MG63 (cell line): ENCODE results near the gene ACVR2A. TPM values are rescaled to one million over a fixed set of nuclear protein-coding genes. Genes with fewer than 3 reads are reported as not detected.

Experiments
- DNase-seq: peaks from one replicate; pipeline ENCODE4 v3.0.0-alpha.2; 2020
- H3K27me3 ChIP-seq: fragments of 250-450 bp; sonication (Bioruptor Pico); 2 replicates; pipeline ENCODE4 v1.5.1; 2020; ENCODE audit warnings: mild to moderate bottlenecking, moderate library complexity
- H3K36me3 ChIP-seq: fragments of 250-450 bp; sonication (Bioruptor Pico); 2 replicates; pipeline ENCODE4 v1.5.1; 2020; ENCODE audit warnings: mild to moderate bottlenecking, moderate library complexity
- H3K4me3 ChIP-seq: fragments of 250-450 bp; sonication (Bioruptor Pico); 2 replicates; pipeline ENCODE4 v1.5.1; 2020; ENCODE audit warnings: mild to moderate bottlenecking, moderate library complexity
- H3K9me3 ChIP-seq: fragments of 250-450 bp; sonication (Bioruptor Pico); 2 replicates; pipeline ENCODE4 v1.5.1; 2020; ENCODE audit warnings: mild to moderate bottlenecking, moderate library complexity
- total RNA-seq: library from RNA; depleted of rRNA; stranded (reverse); fragments of >200 nt; shearing (Covaris generic); gene quantifications from 2 replicates; pipeline ENCODE4 v1.2.3, GENCODE V29; 2014; ENCODE audit warnings: low replicate concordance

Gene ACVR2A
- total RNA-seq, 1 experiment from 2014 or later = 4.1 TPM

DNA sequence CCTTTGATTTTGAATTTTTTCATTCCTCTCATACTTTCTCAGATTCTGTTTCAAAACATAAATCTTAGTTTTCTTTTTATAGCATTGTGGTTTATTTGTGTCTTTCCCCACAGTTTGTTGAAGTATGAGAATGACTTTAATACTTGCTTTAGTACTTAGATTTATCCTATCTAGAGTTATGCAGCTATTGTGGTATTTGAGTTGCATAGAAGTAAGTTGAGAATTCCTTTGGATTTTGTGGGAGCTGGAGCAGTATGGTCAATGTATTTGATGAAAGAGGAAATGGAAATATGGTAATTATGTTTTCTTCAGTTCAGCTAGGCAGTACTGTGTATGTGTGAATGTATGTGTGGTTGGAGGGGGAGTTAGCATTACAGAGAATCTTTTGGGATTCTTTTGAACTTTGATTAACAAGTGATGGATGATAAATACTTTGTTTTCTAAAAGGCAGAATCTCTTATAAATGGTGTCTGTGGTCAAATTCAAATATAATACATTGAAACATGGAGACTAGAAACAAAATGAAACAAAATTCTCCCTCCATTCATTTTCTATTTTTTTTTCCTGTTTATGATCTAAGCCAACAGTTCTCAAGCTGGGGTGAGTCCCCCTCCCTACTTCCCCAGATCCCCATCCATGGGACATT is 3.0 kb downstream of the ACVR2A start:
- Histone ChIP-seq H3K4me3 (no peak overlapping the region), H3K27me3 (no peaks in the 10 kb centered on the region), H3K36me3 (no peaks in the 10 kb centered on the region), H3K9me3 (no peaks in the 10 kb centered on the region)
- no peak for DNase-seq

GRCh38 chr2:147850838-147851237 is 6.0 kb downstream of the ACVR2A start:
- no peaks in the 10 kb centered on the region for H3K36me3 ChIP-seq
- H3K27me3 ChIP-seq = no peaks in the 10 kb centered on the region
- no peak for DNase-seq
- H3K9me3 ChIP-seq = no peaks in the 10 kb centered on the region
- H3K4me3 ChIP-seq = no peak overlapping the region

DNA sequence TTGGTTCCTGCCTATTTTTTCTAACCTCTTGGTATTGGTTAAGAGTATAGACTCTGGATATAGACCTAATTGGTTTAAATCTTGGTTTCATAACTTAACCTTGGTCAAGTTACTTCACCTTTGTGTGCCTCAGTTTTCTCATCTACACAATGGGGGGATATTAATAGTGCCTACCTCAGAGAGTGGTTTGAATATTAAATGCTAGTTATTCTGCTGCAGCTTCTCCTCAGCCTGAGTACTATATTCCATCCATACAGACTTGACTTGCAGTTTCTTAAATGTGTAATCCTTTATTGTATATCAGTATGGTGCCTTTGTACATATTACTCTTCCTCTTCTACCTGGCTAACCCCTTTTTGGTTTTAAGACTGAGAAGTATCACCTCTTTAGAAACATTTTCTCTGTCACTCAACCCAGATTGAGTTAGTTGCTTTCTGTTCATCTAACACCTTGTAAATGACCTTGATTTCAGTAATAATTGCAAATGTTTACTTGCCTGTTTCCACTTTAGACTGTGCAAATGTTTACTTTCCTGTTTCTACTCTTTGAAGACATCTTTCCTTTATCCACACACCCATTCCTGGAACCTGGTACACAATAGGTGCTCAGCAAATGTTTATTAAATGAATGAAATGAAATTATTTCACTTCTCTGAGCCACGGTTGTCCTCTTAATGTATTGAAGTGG is 6.6 kb downstream of the ACVR2A start:
- no peaks in the 10 kb centered on the region for H3K9me3 ChIP-seq
- no peaks in the 10 kb centered on the region for H3K27me3 ChIP-seq
- no peak overlapping the region for H3K4me3 ChIP-seq
- no peak for DNase-seq
- H3K36me3 ChIP-seq = no peaks in the 10 kb centered on the region

GRCh38 chr2:147854557-147855134 is 9.8 kb downstream of the ACVR2A start:
- H3K27me3 ChIP-seq = no peaks in the 10 kb centered on the region
- no peak overlapping the region for H3K4me3 ChIP-seq
- DNase-seq = no peak
- H3K9me3 ChIP-seq = no peaks in the 10 kb centered on the region
- no peaks in the 10 kb centered on the region for H3K36me3 ChIP-seq

- no peaks in the 10 kb centered on the region for H3K27me3 ChIP-seq
- H3K36me3 ChIP-seq = no peaks in the 10 kb centered on the region
- no peaks in the 10 kb centered on the region for H3K9me3 ChIP-seq
- H3K4me3 ChIP-seq = no peak overlapping the region
- no peak for DNase-seq
Observed at GRCh38 chr2:147855316-147855715, 10.5 kb downstream of the ACVR2A start.

DNA sequence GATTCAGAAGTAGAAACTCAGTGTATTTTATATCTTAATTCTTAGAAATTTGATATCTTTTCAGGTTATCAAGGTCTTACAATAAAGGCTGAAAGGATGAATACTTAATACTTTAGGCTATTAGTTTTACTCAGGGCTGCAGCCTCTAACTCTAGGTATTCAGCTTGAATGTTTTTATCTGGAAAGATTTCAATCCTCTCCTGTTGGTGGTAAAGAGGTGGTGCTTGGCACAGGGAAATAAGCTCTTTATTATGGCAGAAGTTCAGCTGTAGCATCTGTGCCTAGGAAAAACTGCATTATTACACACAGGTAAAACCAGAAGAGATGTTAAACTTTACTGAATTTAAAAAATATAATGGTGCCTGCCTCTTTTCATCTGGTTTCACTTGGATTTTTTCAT is 11.1 kb downstream of the ACVR2A start:
- no peak for DNase-seq
- Histone ChIP-seq H3K27me3 (no peaks in the 10 kb centered on the region), H3K4me3 (no peak overlapping the region), H3K36me3 (no peaks in the 10 kb centered on the region), H3K9me3 (no peaks in the 10 kb centered on the region)

DNA sequence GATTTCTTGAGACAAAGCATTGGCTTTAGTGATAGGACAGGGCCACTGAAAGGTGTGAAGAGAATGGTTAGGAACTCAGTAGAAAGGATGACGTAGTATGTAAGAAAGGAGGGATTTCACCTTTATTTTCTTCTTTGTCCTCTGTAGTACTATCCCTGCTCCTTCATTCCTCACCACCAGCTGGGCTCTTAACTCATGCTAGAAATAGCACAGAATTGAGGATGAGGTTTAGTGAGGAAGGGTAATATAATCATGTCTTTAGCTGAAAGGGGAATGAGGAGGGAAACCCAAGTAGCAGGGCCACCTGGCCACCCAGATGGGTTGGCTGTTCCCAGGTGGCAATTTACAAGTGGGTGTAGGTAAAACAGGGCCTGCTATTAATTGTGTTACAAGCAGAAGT is 15.2 kb downstream of the ACVR2A start:
- no peak for DNase-seq
- Histone ChIP-seq H3K4me3 (no peak overlapping the region), H3K36me3 (no peaks in the 10 kb centered on the region), H3K27me3 (no peaks in the 10 kb centered on the region), H3K9me3 (no peaks in the 10 kb centered on the region)

DNA sequence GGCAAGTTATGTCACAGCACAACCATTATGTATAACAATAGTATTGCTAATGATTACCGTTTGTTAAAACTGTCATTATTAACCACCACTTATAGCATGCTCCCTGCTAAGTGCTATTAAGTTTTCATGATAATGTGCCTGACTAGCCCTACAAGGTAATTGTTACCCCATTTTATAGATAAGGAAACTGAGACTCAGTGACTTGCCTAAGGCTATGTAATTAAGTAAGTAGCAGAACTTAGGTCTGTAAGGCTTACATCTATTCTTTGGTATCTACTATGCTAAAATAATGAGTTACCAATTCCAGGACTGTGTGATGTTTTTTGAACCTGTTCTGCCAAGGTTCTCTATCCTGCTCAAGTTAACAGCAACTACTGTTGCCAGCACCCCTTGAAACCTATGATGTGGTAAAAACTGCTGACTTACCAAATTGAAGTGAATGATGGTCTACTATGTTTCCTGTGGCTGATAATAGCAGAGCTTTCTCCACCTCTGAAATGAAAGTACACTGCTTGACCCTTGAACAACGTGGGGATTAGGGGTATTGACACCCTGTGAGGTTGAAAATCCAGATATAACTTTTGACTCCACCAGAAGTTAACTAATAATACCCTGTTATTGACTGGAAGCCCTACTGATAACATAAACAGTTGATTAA is 18.2 kb downstream of the ACVR2A start:
- H3K9me3 ChIP-seq = no peaks in the 10 kb centered on the region
- no peaks in the 10 kb centered on the region for H3K27me3 ChIP-seq
- H3K4me3 ChIP-seq = no peak overlapping the region
- no peaks in the 10 kb centered on the region for H3K36me3 ChIP-seq
- no peak for DNase-seq

- DNase-seq = no peak
- H3K36me3 ChIP-seq = no peaks in the 10 kb centered on the region
- no peaks in the 10 kb centered on the region for H3K9me3 ChIP-seq
- no peaks in the 10 kb centered on the region for H3K27me3 ChIP-seq
- H3K4me3 ChIP-seq = no peak overlapping the region
Observed at GRCh38 chr2:147863835-147864234, 19.0 kb downstream of the ACVR2A start.

- no peaks in the 10 kb centered on the region for H3K36me3 ChIP-seq
- no peak for DNase-seq
Observed at GRCh38 chr2:147865560-147865959, 20.7 kb downstream of the ACVR2A start.

DNA sequence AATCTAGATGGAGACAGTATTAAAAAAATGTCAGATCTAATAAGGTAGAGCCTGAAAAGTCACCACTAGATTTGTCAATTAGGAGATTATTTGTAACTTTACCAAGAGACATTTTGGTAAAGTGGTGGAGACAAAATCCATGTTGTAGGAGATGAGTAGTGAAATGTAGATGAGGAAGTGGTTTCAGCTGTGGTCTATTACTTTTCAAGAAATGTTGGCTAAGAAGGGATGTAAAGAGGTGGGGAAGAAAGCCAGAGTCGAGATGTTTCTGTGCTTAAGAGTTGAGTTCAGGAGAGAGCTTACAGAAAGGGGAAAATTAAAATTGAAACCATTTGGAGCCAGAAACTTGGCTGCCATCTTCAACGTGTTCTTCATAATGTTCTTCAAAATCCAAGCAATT is 22.2 kb downstream of the ACVR2A start:
- no peaks in the 10 kb centered on the region for H3K9me3 ChIP-seq
- DNase-seq = no peak
- H3K27me3 ChIP-seq = no peaks in the 10 kb centered on the region
- no peak overlapping the region for H3K4me3 ChIP-seq
- no peaks in the 10 kb centered on the region for H3K36me3 ChIP-seq

More at GRCh38 chr2:147865560-147865959, 20.7 kb downstream of the ACVR2A start:
- Histone ChIP-seq H3K4me3 (no peak overlapping the region), H3K27me3 (no peaks in the 10 kb centered on the region), H3K9me3 (no peaks in the 10 kb centered on the region)

GRCh38 chr2:147869934-147870333 is 25.1 kb downstream of the ACVR2A start:
- no peaks in the 10 kb centered on the region for H3K9me3 ChIP-seq
- no peak for DNase-seq
- H3K36me3 ChIP-seq = no peaks in the 10 kb centered on the region
- H3K27me3 ChIP-seq = no peaks in the 10 kb centered on the region
- H3K4me3 ChIP-seq = no peak overlapping the region

DNA sequence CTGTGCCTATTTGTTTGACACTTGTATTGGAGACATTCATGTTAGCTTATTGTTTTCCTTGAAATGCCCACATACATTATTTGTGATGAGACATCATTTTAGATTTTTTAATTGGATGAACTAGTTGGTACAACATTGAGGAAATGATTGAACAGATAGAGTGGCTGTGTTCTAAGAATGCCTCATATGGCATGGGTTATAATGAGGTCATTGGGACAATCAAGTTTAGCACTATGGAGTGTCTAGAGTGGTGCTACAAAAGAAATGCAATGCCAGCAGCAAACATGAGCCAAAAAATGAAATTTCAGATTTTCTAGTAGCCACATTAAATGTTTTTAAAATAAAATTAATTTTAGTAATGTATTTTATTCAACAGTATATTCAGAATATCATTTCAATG is 28.1 kb downstream of the ACVR2A start:
- no peaks in the 10 kb centered on the region for H3K36me3 ChIP-seq
- no peaks in the 10 kb centered on the region for H3K9me3 ChIP-seq
- no peaks in the 10 kb centered on the region for H3K27me3 ChIP-seq
- no peak for DNase-seq
- no peak overlapping the region for H3K4me3 ChIP-seq

DNA sequence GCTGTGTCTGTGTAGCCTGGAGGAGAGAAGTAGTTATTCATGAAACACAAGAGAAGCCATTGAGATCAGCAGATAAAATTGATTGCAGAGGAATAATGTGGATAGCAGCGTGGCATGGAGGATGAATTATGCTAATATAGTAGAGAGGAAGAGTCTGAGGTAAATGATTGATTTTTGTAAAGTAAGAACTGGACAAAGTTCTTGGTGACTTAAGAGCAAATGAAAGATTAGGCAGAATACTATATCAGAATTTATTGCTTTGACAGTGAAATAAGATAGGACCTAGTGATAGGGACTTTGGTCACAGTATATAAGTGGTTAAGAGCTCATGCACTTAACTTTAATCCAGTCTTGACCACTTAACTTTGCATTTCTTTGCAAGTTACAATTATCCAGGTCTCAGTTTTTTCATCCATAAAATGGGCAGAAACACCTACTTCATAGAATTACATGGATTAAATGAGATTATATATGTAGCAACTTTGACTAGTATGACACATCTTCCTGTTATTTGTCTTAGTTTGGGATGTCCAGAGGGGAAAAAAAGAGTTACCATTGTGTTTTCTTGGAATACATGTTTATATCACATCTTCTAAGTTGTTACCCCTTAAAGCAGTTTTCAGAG is 29.1 kb downstream of the ACVR2A start:
- H3K4me3 ChIP-seq = no peak overlapping the region
- no peaks in the 10 kb centered on the region for H3K36me3 ChIP-seq
- no peak for DNase-seq
- no peaks in the 10 kb centered on the region for H3K9me3 ChIP-seq
- H3K27me3 ChIP-seq = no peaks in the 10 kb centered on the region

GRCh38 chr2:147879846-147880245 is 35.0 kb downstream of the ACVR2A start:
- H3K27me3 ChIP-seq = no peaks in the 10 kb centered on the region
- H3K4me3 ChIP-seq = no peak overlapping the region
- no peaks in the 10 kb centered on the region for H3K9me3 ChIP-seq
- no peaks in the 10 kb centered on the region for H3K36me3 ChIP-seq
- DNase-seq = no peak

DNA sequence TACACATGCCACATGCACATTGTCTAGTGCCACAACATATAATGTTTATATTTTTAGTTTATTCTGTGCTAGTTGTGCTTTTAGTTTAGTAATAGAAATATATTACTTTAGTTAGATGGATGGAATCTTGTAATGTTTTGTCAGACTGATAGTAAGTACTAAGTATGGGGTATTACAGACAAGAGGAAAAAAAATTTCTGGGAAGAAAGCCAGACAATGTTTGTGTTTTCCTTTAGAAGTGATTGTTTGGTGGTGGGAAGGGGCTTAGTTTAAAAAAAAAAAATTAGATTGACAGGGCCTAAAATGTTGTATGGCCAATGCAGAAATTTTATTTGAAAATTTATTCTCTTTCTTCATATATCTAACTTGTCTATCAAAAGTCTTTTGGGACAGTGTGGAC is 37.8 kb downstream of the ACVR2A start:
- H3K36me3 ChIP-seq = no peaks in the 10 kb centered on the region
- DNase-seq = no peak
- H3K4me3 ChIP-seq = no peak overlapping the region
- H3K27me3 ChIP-seq = no peaks in the 10 kb centered on the region
- no peaks in the 10 kb centered on the region for H3K9me3 ChIP-seq

DNA sequence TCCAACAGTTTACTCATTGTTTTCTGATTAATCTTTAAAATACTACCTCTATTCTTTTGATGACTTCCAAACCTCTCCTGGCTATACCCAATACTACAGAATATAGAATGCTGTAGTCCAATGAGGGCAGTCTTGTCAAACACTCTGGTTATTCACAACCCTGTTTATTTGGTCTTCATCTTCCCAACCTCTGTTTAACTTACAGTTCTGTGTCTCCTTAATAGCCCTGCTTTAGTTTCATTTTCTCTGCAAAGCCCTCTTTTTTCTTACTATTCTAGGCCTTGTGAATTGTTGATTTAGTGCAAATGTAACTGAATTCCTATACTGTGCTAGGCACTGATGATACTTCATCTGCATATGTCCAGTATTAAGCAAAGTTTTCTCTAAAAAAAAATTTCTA is 40.0 kb downstream of the ACVR2A start:
- H3K9me3 ChIP-seq = no peaks in the 10 kb centered on the region
- DNase-seq = no peak
- no peak overlapping the region for H3K4me3 ChIP-seq
- H3K27me3 ChIP-seq = no peaks in the 10 kb centered on the region
- H3K36me3 ChIP-seq = no peaks in the 10 kb centered on the region
